Measurements from ENCODE around the gene HDAC9. TPM values are rescaled to one million over a fixed set of nuclear protein-coding genes. Genes with fewer than 3 reads are reported as not detected.

Gene HDAC9
- total RNA-seq, 1 donor from 2014 or later = 21.7 TPM

GRCh38 chr7:18580950-18581349, 85.4 kb downstream of the HDAC9 start:
- no peak for DNase-seq (ENCODE audit: low spot score)

GRCh38 chr7:18583305-18583704, 87.8 kb downstream of the HDAC9 start:
- DNase-seq (ENCODE audit: low spot score) = no peak

GRCh38 chr7:18590241-18590640, 94.7 kb downstream of the HDAC9 start:
- no peak for DNase-seq (ENCODE audit: low spot score)

- no peak for DNase-seq (ENCODE audit: low spot score)
These were observed 95.3 kb downstream of the HDAC9 start for GRCh38 chr7:18590744-18591340.

GRCh38 chr7:18593602-18594279, 98.2 kb downstream of the HDAC9 start:
- DNase-seq (ENCODE audit: low spot score) = no peak

- DNase-seq (ENCODE audit: low spot score) = no peak
These were observed 102.2 kb downstream of the HDAC9 start for GRCh38 chr7:18597754-18598153.

- no peak for DNase-seq (ENCODE audit: low spot score)
These were observed 111.5 kb downstream of the HDAC9 start for GRCh38 chr7:18607025-18607424.

- DNase-seq (ENCODE audit: low spot score) = no peak
These were observed 114.9 kb downstream of the HDAC9 start for GRCh38 chr7:18610331-18610948.

GRCh38 chr7:18614841-18615240, 119.3 kb downstream of the HDAC9 start:
- DNase-seq (ENCODE audit: low spot score) = no peak

GRCh38 chr7:18619311-18619710, 123.8 kb downstream of the HDAC9 start:
- no peak for DNase-seq (ENCODE audit: low spot score)

GRCh38 chr7:18623389-18623788, 127.8 kb downstream of the HDAC9 start:
- DNase-seq (ENCODE audit: low spot score) = no peak

GRCh38 chr7:18624459-18624858, 128.9 kb downstream of the HDAC9 start:
- DNase-seq (ENCODE audit: low spot score) = no peak

- no peak for DNase-seq (ENCODE audit: low spot score)
These were observed 130.5 kb downstream of the HDAC9 start for GRCh38 chr7:18626086-18626485.

GRCh38 chr7:18626717-18627116, 131.2 kb downstream of the HDAC9 start:
- no peak for DNase-seq (ENCODE audit: low spot score)

GRCh38 chr7:18637516-18637915, 142.0 kb downstream of the HDAC9 start:
- DNase-seq (ENCODE audit: low spot score) = no peak

- DNase-seq (ENCODE audit: low spot score) = no peak
These were observed 143.3 kb downstream of the HDAC9 start for GRCh38 chr7:18638594-18639452.

- DNase-seq (ENCODE audit: low spot score) = no peak
These were observed 144.2 kb downstream of the HDAC9 start for GRCh38 chr7:18639711-18640110.

GRCh38 chr7:18644981-18645380, 149.4 kb downstream of the HDAC9 start:
- no peak for DNase-seq (ENCODE audit: low spot score)

GRCh38 chr7:18647582-18647981, 152.0 kb downstream of the HDAC9 start:
- DNase-seq (ENCODE audit: low spot score) = no peak

GRCh38 chr7:18648849-18649758, 153.6 kb downstream of the HDAC9 start:
- DNase-seq (ENCODE audit: low spot score) = no peak
